NCI-H2081 (cell line): ENCODE results near the gene EFTUD2.
"Not testable (repeated sequence)": the region's sequence is repeated elsewhere in the genome, so short reads cannot be mapped to it uniquely, and the experiment has no call there.

Experiments
- DNase-seq, 2 experiments: peaks; one replicate each; lab custom pipeline; 2025; lab: John Stamatoyannopoulos, UW

Gene EFTUD2

DNA sequence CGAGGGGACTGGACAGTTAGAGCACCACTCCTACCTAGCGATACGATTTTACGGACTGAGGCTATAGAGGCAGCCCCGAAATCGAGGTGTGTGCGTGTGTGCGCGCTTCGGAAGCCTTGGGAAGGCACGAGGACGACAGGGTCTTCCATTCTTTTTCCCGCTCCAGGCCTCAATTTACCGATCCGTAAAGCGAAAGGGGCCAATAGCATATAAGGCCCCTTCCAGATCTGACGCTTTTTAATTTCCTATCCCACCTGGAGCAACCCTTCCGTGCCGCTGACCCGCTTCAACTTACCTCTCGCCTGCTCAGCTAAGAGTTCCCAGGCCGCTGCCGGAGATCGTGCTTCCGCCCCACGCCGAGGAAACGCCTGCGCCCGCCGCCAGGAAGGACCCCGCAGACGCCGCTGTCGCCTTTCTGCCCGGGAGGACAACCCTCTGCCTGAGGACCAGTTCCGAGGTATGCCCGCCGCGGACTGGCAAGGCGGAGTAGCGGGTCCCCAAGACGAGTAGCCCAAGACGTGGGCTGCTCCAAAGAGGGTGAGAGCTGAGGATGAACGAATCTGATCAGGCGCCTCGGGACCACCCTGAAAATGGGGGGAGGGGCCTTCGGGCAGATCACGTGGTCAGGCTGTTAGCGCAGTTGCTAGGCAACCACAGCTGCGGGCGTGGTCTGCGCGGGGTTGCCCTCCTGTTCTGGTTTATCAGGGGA lies at the start of gene EFTUD2:
TSS of gene EFTUD2 (minus strand) at position 372 of the 709 bp plus-strand sequence. CDS start 4,924 bp downstream, outside the sequence.
- DNase-seq, result peak; percentile 92

DNA sequence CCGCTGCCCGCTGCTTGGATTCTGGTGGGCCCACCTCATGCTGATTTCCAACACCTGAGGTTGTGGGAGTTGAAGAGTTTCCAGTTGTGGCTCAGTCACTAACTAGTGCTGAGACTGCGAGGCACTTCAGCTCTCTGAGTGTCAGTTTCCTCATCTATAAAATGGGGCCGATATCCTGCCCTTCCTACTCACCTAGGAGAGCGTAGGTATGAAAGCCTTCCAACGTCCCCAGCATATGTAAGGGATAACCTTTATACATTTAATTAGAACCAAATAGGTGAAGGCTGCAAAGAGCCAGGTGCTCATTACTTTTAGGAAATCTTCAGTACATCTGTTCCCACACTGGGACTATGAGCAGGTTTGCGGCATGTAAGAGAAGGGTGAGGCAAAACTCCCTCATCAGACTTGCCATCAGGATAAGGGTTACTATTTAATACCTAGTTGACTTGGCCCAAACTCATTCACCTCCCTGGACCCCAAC lies 49.1 kb upstream of the EFTUD2 start:
- no peak for DNase-seq

DNA sequence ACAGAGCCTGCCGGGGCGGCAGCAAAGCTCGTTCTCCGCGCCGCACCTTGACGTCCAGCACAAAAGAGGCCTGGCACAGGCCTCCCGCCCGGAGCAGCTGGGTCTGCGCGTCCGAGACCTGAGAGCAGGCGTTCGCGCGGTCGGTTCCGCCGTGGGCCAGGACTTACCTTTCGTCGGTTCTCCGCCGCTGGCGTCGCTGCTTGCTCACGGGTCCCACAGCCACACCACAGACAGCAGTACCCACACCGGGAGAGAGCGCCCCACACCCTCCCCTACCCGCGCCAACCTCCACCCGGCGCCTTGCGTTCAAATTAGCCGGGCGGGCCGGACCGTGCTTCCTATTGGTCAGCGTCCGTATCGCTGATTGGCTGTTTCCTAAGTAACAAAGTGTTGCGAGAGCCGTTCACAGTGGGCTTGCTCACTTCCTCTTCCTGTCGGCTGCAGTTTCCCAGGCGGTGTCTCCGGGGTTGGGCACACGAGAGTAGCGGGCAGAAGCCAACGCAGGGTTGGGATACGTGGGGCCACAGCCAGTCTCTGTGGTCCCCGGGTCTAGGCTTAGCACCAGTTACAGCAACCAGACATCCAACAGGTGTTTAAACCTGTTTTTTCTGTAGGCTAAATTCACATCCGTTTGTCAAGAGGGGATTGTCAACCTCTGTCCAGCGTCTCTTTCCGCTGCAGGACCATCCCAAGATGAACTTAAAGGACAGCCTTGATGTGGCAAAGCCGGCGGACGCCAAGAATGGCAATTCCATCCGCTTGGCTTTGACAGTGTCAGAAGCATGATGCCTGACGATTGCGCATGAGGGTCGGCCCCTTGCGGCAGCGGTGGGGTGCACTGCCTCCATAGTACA lies 48.4 kb upstream of the EFTUD2 start, which contains the start of gene KIF18B:
TSS of gene KIF18B (minus strand) at position 313 of the 854 bp plus-strand sequence. CDS start 11,429 bp downstream, outside the sequence.
- DNase-seq, result peak; percentile 98 to 99

DNA sequence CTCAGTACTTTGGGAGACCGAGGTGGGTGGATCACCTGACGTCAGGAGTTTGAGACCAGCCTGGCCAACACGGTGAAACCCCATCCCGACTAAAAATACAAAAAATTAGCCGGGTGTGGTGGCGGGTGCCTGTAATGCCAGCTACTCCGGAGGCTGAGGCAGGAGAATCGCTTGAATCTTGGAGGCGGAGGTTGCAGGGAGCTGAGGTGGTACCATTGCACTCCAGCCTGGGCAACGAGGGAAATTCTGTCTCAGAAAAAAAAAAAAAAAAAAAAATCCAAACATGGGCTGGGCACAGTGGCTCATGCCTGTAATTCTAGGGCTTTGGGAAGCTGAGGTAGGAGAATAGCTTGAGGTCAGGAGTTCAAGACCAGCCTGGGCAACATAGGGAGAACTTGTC lies 46.4 kb upstream of the EFTUD2 start:
- not testable (repeated sequence) for DNase-seq

DNA sequence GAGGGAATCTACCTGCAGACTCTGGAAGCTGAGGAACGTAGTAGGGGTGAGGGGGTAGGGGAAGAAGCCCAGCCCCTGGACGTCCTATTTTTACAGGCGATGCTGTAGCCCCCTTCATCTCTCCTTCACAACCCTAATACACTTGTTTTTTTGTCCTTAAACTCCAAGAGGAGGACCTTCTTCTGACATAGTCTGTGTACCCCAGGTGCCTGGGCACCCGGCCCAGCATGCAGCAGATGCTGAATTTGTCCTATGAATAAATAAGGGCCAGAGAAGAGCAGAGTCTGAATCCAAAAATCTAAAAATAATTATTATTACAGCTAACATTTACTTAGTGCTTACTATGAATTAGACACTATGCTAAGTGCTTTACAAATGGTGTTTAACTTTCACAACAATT lies 43.2 kb upstream of the EFTUD2 start:
- DNase-seq, result no peak

DNA sequence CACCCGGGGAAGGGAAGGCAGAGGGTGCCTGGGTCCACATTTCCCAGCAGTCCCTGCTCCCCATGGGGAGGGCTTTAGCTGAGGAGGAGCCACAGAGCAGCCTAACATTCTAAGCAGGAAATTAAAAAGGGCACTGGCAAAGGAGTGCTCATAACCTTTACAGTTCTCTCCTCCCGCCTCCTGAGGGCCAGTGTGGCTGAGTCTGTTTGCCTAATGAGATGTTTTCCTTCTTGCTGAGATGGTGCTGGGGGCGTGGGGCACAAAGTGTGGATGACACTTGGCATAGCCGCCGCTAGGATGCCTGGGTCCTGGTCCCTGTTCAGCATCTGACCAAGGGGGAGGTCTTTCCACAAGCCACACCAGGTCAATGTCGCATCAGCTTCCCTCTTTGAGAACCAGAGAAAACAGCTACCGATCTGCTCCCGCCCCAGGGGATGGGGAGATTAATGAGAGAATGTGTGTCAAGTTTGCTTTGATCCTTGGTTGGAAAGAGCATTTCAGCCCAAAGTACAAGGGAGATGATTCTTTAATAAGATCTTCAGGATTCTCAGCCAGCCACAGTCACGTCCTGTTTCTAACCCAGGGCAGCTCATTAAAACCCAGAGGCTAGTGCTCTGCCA lies 42.6 kb upstream of the EFTUD2 start:
- no peak for DNase-seq

DNA sequence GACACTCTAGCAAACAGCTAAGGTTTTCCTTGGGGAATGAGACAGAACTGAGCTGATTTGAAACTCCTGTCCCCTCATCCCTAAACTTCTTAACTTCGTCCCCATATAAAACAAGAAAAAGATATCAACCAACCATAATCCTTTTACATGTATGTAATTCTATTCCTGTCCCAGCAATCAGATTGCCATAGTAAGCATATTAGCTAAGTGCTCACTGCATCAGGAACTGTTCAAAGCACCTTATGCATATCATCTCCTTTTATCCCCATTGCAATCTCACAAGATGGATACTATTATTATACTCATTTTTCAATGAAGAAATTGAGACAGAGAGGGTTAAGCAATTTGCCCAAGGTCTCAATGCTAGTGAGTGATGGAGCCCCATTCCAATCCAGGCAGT lies 41.5 kb upstream of the EFTUD2 start:
- no peak for DNase-seq

DNA sequence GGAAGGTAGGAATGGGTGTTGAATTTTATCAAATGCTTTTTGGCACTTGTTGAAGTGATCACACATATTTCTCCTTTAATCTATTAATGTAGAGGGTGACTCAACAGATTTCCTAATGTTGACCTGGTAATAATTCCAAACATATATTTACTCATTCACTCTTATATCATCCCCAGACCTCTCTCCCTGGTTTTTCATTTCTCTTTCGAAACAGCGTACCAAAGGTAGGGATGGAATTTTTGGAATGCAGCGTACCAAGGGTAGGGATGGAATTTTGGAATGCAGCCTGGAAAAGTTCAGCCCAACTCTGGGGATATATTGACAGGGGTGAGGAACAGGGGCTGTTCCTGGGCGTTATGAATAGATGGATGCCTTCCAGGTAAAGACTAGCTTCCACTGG lies 41.1 kb upstream of the EFTUD2 start:
- DNase-seq, result no peak

DNA sequence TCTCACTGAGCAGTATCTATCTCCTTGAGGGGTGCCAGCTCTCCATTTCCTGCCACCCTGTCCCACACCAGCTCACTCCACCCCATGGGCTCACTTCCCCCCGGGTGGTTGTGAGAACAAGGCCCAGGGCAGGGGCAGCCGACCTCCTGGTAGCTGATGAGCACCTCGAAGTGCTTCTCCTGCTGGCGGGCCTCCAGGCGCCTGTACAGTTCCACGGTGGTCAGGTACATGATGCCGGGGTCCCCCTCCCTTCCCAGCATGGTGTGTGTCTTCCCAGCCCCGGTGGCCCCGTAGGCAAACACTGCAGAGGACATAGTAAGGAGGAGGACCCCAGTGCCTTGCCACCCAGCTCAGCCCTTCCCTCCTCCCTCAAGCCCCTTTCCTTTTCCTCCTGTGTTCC lies 35.9 kb upstream of the EFTUD2 start:
- DNase-seq, result no peak

DNA sequence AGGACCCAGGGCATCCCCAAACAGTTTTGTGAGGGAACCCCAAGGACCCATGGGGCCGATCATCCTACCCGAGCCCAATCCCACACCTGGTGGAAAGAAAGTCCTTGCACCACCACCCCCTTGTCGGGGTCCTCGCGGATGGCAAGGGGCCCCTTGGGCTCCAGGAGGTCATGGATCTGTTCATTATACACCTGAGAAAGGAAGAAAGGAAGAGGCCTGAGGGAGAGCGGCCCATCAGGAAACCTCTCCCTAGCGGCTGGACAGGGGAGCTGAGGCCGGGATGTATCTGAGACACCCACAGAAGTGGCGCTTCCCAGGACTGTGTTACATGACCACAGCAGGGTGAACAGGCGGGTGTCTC lies 35.5 kb upstream of the EFTUD2 start:
- DNase-seq, result no peak

DNA sequence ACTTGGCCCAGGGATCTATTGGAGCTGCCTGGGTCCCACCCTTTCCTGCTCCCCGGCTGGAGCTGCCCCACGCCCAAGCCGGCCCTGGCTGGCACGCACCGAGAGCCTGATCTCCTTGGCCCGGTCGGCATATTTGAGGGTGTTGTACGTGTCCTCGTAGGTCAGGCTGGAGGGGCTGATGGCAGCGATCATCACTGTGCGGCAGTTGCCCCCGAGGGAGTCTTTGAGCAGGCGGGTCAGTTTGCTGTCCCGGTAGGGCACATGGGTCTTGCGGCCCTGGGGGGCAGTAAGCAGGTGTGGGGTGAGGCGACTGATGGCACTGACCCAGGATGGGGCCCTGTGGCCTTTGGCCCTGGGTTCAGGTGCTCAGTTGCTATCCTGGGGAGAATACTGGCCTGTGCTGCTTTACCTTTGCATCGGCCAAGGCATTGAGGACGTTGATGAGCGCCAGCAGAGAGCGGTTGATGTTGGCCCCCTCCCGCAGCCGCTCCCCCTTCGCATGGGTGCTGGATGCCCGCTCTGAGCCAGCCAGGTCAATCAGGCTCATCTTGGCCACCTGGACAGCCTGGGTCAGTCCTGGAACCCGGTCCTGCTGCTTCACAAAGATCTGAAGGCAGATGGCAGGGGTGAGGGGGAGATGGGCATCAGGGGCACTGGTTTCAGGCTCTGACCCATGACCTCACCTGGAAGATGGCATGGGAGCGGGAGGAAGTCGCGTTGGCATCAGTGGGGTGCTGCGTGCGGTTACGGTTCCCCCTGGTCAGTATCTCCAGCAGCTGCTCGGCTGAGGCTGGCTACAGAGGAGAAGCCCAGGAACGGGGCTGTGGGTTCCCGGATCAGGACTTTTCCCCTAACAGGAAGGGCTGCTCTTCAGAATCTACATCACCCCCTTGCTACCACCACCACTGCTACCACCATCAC lies 34.8 kb upstream of the EFTUD2 start:
- no peak for DNase-seq

DNA sequence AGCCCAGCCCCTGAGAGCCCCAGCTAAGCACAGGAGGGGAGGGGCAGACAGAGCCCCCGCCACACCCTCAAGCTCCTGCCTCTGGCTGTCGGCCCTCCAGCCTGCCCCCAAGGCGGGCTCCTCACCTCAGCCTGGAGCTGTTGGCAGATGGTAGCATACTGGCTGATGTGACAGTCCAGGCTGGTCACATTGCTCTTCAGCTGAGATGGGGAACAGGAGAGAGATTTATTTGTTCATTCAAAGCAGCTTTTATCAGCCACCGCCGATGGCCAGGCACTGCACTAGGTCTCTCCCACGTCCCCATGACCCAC lies 33.5 kb upstream of the EFTUD2 start:
- no peak for DNase-seq

DNA sequence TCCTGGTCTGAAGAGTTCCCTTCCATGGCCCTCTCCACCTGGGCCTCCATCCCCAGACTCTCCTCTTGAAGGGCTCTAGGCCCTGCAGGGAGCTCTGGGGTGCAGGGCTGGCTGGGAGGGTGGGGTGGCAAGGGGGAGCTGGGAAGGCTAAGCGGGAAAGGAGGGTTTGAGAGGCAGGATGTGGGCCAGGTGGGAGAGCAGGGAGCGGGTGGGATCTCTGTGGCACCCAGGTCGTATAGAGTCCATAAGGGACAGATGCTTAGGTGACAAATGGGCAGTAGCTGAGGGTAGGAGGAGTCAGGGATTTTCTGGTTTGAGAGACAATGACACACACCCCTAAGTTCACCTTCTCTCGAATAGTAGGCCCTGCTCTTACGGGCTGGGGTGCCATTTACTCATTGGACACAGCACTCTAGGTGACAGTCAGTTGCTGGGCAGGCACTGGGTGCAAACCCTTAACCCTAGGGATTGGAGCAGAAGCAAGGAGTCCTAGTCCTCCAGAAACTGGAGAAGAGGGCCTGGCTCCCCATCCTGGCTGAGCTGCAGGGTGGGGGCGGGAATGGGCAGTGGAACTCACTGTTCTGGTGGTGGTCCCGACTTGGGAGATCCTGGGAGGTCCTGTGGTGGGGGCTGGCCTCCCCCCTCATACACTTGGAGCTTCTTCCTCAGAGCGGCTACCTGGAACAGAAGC lies 33.0 kb upstream of the EFTUD2 start:
- DNase-seq, result no peak

DNA sequence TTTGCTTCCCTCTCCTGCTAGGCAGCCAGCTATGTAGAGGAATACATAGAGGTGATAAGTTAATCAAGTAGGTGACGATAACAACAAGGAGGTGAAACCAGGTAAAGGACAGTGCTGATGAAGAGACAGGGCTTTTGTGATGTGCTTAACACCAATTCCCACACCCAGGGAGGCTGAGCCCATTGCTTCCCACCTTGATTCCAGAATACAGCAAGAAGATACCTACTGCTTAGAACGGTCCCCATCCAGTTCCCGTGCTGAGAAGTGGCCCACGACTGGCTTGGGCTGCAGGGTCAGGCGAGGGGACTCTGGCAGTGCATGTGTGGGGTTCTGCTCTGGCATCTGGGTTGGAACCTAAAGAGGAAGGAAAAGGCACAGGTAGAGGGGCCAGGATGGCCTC lies 32.1 kb upstream of the EFTUD2 start:
- DNase-seq, result no peak

DNA sequence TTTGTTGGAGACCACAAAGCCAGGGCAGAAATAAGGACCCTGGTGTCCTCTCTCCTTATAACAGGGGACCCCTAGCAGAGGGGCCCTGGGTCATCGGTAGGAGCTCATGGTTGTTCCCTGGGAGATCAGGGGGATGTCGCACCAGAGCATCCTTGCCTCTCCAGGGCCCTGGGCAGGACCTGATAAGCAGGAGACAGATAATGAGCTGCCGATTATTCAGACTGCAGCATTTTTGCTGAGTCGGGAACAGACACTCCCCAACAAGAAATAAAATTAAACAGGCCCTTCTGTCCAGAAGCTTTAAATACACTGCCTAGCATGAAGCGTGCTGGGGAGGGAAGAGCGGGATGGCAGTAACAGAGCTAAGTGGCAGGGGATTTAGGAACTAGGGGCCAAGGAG lies 31.4 kb upstream of the EFTUD2 start:
- no peak for DNase-seq

DNA sequence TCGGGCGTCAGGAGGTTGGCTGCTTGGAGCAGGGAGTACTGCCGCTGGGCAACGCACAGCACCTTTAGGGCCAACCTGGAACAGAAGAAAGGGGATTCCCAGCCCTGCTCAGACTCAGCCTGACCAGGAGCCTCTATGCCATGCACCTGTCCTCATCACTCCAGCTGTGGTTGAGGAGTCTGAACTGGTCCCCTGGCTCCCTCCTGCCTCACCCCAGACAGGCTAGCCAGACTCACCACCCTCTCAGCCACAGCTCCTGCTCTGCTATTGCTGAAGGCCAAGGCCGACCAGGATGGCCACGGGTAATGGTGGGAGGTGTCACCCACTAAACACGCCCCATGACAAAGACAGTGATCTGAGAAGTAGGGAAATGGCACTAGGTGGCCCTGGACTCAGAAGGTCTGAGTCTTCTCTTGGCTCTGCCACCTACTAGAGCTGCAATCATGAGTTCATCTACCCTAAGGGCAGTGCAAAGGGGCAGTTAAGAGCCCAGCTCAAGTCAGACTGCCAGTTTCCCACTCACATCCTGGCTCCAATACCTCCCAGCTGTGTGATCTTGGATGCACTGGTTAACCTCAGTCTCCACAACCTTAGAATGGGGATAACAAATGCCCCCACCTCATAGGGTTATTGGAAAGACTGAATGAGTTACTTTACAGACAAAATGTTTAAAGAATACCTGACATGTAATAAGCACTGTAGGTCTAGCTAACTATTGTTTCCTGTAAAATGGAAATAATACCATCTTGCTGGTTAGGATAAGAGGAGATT lies 29.9 kb upstream of the EFTUD2 start:
- no peak for DNase-seq

DNA sequence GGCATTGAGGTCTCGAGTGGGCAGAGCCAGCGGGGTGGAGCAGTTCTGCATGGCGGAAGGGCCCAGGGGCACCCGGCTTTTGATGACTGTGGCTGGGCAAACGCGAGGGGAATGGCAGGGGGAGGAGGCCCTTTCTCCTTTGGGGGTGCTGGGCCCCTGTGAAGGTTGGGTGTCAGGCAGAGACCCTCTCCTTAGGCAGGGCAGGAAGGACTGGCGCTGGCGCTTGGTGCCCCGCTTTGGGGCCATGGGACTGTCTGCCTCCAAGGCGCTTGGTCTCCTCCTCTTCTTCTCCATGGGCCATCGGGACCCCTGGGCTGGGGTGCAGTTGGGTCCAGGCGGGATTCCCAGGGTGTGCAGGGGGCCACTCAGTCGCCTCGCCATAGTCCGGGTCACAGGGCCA lies 28.9 kb upstream of the EFTUD2 start:
- no peak for DNase-seq

DNA sequence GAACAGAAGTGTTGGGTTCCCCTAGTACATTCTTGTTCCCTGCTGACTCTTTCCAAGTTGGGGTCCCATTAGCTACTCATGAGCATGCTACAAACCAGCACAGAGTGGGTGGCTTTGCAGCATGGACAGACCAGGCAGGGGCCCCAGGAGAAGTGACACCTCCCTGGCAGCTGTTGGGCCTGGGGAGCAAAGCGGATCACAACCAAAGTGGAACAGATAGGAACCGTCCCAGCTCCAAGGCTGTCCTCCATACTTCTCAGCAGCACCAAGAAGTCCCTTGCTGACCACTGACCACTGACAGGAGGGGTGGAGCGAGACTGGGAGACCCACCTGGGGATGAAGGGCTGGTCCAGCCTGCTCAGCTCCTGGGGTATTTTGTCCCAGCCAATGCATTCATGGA lies 28.5 kb upstream of the EFTUD2 start:
- no peak for DNase-seq

DNA sequence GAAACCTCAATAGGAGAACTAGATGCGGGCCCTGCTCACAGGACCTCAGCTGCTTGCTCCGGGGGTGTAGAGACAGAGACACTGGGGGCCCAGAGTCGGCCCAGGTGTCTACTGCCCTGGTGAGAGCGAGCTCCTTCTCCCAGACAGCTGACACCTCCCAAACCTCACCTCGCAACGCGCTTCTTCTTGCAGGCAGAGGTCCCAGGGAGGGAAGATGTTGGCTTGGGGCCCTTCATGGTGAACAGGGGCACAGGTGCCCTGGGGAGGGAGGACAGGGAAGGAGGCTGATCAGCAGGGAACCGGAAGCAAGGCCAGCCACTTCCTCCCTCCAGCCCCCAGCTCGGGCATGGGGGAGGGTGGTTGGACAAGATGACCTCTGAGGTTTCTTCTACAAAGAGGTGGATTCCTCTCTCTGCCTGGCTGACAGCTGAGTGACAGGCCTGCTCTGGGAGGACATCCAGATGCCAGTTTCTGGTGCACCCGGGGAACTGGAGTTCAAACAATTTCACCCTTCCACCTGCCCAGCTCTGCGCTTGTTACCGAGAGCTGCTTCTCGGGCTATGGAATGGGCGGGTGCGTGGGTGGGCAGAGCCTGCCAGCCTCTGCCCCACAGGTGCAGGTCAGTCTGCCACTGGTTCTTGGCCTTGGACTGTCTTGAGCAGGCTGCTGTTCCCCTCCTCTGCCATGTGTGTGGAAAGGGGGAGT lies 27.7 kb upstream of the EFTUD2 start:
- no peak for DNase-seq
